NCI-H1092 treated with DMSO at 0.1 percent for 48 hours (cell line): Measurements from ENCODE around the gene RNF13.
"Not testable (repeated sequence)": the region's sequence is repeated elsewhere in the genome, so short reads cannot be mapped to it uniquely, and the experiment has no call there.

Experiments used
- DNase-seq: peaks from one replicate; lab custom pipeline; 2025; lab: John Stamatoyannopoulos, UW

The RNF13 gene

GRCh38 chr3:149839896-149840295 lies 26.9 kb downstream of the RNF13 start:
- no peak for DNase-seq

- DNase-seq = no peak
Observed at GRCh38 chr3:149843502-149843901, 30.5 kb downstream of the RNF13 start.

- no peak for DNase-seq
Observed at GRCh38 chr3:149844091-149844490, 31.1 kb downstream of the RNF13 start.

GRCh38 chr3:149845570-149846244 lies 32.7 kb downstream of the RNF13 start:
- no peak for DNase-seq

GRCh38 chr3:149848238-149848637 lies 35.2 kb downstream of the RNF13 start:
- no peak for DNase-seq

GRCh38 chr3:149848688-149849087 lies 35.7 kb downstream of the RNF13 start:
- no peak for DNase-seq

GRCh38 chr3:149850787-149851584 lies 38.0 kb downstream of the RNF13 start:
- no peak for DNase-seq

- no peak for DNase-seq
Observed at GRCh38 chr3:149858911-149859310, 45.9 kb downstream of the RNF13 start.

GRCh38 chr3:149860881-149861280 lies 47.9 kb downstream of the RNF13 start:
- no peak for DNase-seq

- no peak for DNase-seq
Observed at GRCh38 chr3:149867563-149867962, 54.5 kb downstream of the RNF13 start.

- DNase-seq = no peak
Observed at GRCh38 chr3:149871855-149872254, 58.8 kb downstream of the RNF13 start.

GRCh38 chr3:149872589-149872988 lies 59.6 kb downstream of the RNF13 start:
- no peak for DNase-seq

GRCh38 chr3:149877668-149878067 lies 64.7 kb downstream of the RNF13 start:
- DNase-seq = no peak

- DNase-seq = no peak
Observed at GRCh38 chr3:149879872-149880271, 66.9 kb downstream of the RNF13 start.

GRCh38 chr3:149881879-149882278 lies 68.9 kb downstream of the RNF13 start:
- no peak for DNase-seq

- no peak for DNase-seq
Observed at GRCh38 chr3:149883134-149883533, 70.1 kb downstream of the RNF13 start.

GRCh38 chr3:149883860-149884259 lies 70.8 kb downstream of the RNF13 start:
- not testable (repeated sequence) for DNase-seq

GRCh38 chr3:149884848-149885247 lies 71.8 kb downstream of the RNF13 start:
- DNase-seq = not testable (repeated sequence)

GRCh38 chr3:149886957-149887356 lies 73.9 kb downstream of the RNF13 start:
- no peak for DNase-seq

GRCh38 chr3:149891621-149892020 lies 78.6 kb downstream of the RNF13 start:
- DNase-seq = no peak

GRCh38 chr3:149892371-149892770 lies 79.4 kb downstream of the RNF13 start:
- no peak for DNase-seq

GRCh38 chr3:149894205-149894604 lies 81.2 kb downstream of the RNF13 start:
- DNase-seq = no peak

- no peak for DNase-seq
Observed at GRCh38 chr3:149895339-149895738, 82.3 kb downstream of the RNF13 start.

- DNase-seq = no peak
Observed at GRCh38 chr3:149895769-149896168, 82.8 kb downstream of the RNF13 start.
